Testis (tissue), 3 donors: ENCODE results near the gene MMRN2. TPM values are rescaled to one million over a fixed set of nuclear protein-coding genes. Genes with fewer than 3 reads are reported as not detected.

Source experiments
- DNase-seq: peaks from one replicate; pipeline ENCODE4 v3.0.0-alpha.2; 2019
- H3K27ac ChIP-seq, 2 donors: fragments of 200-600 bp; sonication (generic); one replicate each; pipeline ENCODE4 v1.5.1; 2019
- H3K27me3 ChIP-seq: fragments of 200-600 bp; sonication (generic); one replicate; pipeline ENCODE4 v1.5.1; 2019
- H3K36me3 ChIP-seq: fragments of 200-600 bp; sonication (generic); one replicate; pipeline ENCODE4 v1.5.1; 2017; ENCODE audit warnings: low read depth; ENCODE audit errors: missing control alignments
- H3K4me1 ChIP-seq: fragments of 200-600 bp; sonication (generic); one replicate; pipeline ENCODE4 v1.5.1; 2019
- H3K4me3 ChIP-seq, 2 donors: fragments of 200-600 bp; sonication (generic); one replicate each; pipeline ENCODE4 v1.5.1; 2017 to 2019
- H3K9me3 ChIP-seq: fragments of 200-600 bp; sonication (generic); one replicate; pipeline ENCODE4 v1.5.1; 2017
- POLR2A ChIP-seq: fragments of 450-650 bp; IDR thresholded peaks from one replicate; pipeline ENCODE4 v1.6.1; 2017; ENCODE audit warnings: antibody characterized with exemption, mild to moderate bottlenecking, moderate library complexity
- WGBS, 2 donors: methylation state at CpG; one replicate each; pipeline ENCODE4 v1.1.5; 2018; 5-methylcytosine and 5-hydroxymethylcytosine counted together
- intact Hi-C: fragments of 100-400 bp; cut with DNase I; formaldehyde crosslinking; loops from one replicate; pipeline ENCODE4 v1.15.1; 2023; ENCODE audit warnings: low total_unique reads
- polyA plus RNA-seq: library from polyadenylated mRNA; stranded (reverse); fragments of 350-450 nt; fragmentation: Illumina TruSeq; extraction: RNeasy Lipid Tissue Mini Kit (QIAGEN cat#74804); gene quantifications from one replicate; pipeline ENCODE4 v1.2.3, GENCODE V29; 2014; ENCODE audit warnings: low read depth, low replicate concordance; ENCODE audit not compliant: insufficient read depth
- total RNA-seq, 2 donors: library from RNA; depleted of rRNA; stranded (reverse); fragments of >200 nt; gene quantifications; one replicate each; pipeline ENCODE4 v1.2.3, GENCODE V29; 2016
- TF ChIP-seq, protein P1 (sequence below), 3 experiments: fragments of 450-650 bp in 2 of 3; fragments of 200-600 bp in 1 of 3; sonication (generic) in 1 of 3; IDR thresholded peaks; one replicate each; pipeline ENCODE4 v1.5.1; 2016 to 2019; ENCODE audit warnings: antibody characterized with exemption in 3 of 3, mild to moderate bottlenecking in 2 of 3, moderate library complexity in 1 of 3

MMRN2 gene
- total and polyA plus RNA-seq, 3 donors from 2014 or later = 14.9 to 21.2 (median 19.1) TPM

DNA sequence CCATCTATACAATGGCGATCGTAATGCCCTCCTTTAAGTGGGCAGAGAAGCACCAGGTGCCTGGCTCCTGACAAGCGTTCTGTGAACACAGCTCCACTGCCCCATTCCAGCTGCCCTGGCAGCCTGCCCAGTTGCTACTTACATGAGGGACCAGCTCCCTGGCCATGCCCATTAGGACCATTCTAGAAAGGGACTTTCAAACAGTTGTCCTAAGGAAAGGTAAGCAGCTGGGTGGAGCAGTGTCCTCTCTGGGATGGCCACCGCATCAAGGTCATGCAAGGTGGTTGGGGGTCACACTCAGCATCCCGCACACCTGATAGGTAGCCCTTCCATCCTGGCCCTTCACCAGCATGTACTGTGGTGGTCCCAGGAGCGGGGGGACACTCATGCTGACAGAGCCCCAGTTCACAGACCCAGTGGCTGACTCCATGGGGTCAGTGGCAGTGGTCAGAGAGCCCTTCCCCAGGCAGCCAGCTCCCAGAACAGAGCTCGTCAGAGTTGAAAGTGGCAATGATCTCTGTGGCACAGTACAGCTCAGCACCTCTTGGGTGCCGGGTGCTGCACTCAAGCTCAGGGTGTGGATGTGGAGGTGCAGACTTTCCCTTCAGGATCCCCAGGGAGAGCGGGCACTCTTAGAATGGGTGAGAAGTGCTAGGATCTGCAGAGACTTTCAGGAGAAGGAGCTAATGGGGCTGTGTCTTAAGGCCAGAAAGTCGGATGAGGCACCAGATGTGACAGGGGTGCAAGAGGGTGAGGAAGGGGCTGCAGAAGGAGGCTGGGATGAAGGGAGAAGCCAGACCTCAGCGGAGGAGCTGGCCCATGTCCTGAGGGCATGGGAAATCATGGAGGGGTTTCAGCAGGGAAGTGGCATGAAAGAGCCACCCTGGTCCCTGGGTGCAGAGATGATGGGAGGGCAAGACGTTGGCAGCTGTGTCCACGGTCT lies 10.9 kb downstream of the MMRN2 start:
- no peak for DNase-seq
- Histone ChIP-seq H3K36me3 (no peaks in the 10 kb centered on the region), H3K4me3 (no peak overlapping the region), H3K27me3 (no peaks in the 10 kb centered on the region), H3K9me3 (no peaks in the 10 kb centered on the region), H3K27ac (no peak overlapping the region), H3K4me1 (peaks cover 22% of the 10 kb centered on the region)
- intact Hi-C loops = no loop called here
- 74 to 85% methylated on average over 8 to 12 of the region's 13 CpGs for WGBS, 2 donors
- TF ChIP-seq POLR2A = no peak
- TF ChIP-seq, protein P1, sequence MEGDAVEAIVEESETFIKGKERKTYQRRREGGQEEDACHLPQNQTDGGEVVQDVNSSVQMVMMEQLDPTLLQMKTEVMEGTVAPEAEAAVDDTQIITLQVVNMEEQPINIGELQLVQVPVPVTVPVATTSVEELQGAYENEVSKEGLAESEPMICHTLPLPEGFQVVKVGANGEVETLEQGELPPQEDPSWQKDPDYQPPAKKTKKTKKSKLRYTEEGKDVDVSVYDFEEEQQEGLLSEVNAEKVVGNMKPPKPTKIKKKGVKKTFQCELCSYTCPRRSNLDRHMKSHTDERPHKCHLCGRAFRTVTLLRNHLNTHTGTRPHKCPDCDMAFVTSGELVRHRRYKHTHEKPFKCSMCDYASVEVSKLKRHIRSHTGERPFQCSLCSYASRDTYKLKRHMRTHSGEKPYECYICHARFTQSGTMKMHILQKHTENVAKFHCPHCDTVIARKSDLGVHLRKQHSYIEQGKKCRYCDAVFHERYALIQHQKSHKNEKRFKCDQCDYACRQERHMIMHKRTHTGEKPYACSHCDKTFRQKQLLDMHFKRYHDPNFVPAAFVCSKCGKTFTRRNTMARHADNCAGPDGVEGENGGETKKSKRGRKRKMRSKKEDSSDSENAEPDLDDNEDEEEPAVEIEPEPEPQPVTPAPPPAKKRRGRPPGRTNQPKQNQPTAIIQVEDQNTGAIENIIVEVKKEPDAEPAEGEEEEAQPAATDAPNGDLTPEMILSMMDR (IDR thresholded peaks at IDR 0.05) = no peak

DNA sequence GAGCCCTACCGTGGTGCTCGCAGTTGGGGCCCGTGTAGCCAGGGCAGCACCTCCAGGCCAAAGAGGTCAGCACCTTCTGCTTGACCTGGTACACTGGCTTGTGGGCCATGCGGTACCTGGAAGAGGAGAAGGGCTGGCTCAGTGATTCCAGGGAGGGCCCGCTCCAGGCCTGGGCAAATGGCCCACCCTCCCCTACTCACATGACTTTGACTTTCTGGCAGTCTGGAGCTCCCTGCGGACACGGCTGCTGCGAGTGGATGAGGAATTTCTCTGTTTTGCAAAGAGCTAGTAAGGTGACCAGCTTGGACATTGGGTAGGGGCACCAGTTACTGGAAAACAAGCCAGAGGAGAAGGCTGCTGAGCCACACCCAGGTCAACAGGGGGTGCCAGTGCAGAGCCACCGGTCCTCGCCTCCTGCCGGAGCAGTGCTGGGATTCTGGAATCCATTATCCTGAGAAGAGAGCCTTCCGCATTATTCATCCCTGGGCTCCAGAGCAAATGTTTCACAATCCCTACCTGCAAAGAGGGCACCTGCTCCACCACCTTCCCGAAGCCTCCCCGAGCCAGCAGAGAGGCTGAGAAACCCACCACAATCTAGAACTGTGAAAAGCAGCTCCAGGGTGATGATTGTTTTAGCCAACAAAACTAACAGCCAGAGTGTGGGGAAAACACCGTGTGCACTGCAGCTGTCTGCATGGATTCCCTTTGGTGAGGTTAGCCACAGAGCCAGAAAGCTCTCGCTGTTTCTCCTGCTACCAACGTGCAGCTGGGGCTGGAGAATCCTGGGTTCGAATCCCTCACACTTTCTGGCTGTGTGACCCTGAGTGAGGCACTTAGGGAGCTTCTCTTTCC lies 11.8 kb downstream of the MMRN2 start:
- peaks cover 22% of the 10 kb centered on the region for H3K4me1 ChIP-seq
- intact Hi-C loops = no loop called here
- 51 to 55% methylated on average over 15 to 18 of the region's 18 CpGs for WGBS, 2 donors
- no peaks in the 10 kb centered on the region for H3K36me3 ChIP-seq
- no peaks in the 10 kb centered on the region for H3K9me3 ChIP-seq
- no peak for TF ChIP-seq POLR2A
- TF ChIP-seq, protein P1 (IDR thresholded peaks at IDR 0.05) = no peak
- DNase-seq = peak; percentile 71
- no peaks in the 10 kb centered on the region for H3K27me3 ChIP-seq
- no peak overlapping the region for H3K4me3 ChIP-seq
- H3K27ac ChIP-seq = no peak overlapping the region

DNA sequence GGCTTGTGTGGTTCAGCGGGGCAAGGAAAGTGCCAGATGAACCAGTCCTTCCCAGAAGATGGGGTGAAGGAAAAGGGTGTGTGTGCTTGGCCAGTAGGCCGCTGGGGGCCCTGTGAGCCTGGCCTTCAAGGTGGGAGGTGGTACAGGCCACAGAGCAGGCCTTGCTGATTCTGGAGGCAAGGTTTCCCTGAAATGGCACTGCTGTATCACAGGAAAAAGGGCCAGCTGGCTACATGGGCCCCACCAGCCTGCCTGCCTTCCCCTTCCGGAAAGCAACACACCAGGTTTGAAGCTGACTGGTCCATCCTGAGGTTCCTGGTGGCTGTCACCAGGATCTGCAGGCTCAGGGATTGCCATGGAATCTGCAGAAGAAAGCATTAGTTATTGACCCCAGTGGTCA lies 12.5 kb downstream of the MMRN2 start:
- no peaks in the 10 kb centered on the region for H3K36me3 ChIP-seq
- H3K9me3 ChIP-seq = no peaks in the 10 kb centered on the region
- 83 to 94% methylated on average over 1 to 3 of the region's 3 CpGs for WGBS, 2 donors
- no peak for DNase-seq
- intact Hi-C loops = no loop called here
- no peak overlapping the region for H3K27ac ChIP-seq
- H3K4me3 ChIP-seq = no peak overlapping the region
- H3K4me1 ChIP-seq = peaks cover 22% of the 10 kb centered on the region
- no peaks in the 10 kb centered on the region for H3K27me3 ChIP-seq
- TF ChIP-seq, protein P1 (IDR thresholded peaks at IDR 0.05) = no peak

DNA sequence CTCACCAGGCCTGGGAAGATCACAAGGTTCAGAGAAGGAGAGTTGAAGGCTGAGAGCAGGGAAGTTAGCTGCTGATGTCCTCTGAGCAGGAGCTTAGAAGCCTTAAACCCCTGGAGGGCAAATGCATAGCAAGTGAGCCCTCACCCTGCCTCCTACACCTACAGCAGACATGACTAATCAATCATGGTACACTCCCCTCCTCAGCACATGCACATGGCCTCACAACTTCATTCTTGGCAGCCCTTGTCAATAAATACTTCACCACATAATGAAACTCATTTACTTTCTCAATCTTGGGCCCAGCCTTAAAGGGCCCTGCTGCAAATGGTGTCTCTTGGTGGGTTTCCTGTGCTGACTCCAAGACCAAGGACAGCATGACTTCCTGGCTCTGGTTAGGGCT lies 12.9 kb downstream of the MMRN2 start:
- DNase-seq = no peak
- intact Hi-C loops = no loop called here
- H3K4me1 ChIP-seq = peaks cover 22% of the 10 kb centered on the region
- H3K4me3 ChIP-seq = no peak overlapping the region
- H3K27me3 ChIP-seq = no peaks in the 10 kb centered on the region
- no peaks in the 10 kb centered on the region for H3K36me3 ChIP-seq
- no peak overlapping the region for H3K27ac ChIP-seq
- TF ChIP-seq, protein P1 (IDR thresholded peaks at IDR 0.05) = no peak
- no peak for TF ChIP-seq POLR2A
- H3K9me3 ChIP-seq = no peaks in the 10 kb centered on the region
